Glomerular visceral epithelial cell (primary cell): ENCODE measurements around the gene CA4.
"Not testable (repeated sequence)": the region's sequence is repeated elsewhere in the genome, so short reads cannot be mapped to it uniquely, and the experiment has no call there.

Source experiments
- DNase-seq: peaks from one replicate; pipeline ENCODE4 v3.0.0-alpha.2; 2016; ENCODE audit errors: extremely low spot score

The CA4 gene

GRCh38 chr17:60149691-60150582, at the start of gene CA4:
CA4 (plus strand) TSS chr17:60149973; CDS start chr17:60150035, 62 bp downstream.
- no peak for DNase-seq

GRCh38 chr17:60100577-60100976, 49.2 kb upstream of the CA4 start:
- not testable (repeated sequence) for DNase-seq

GRCh38 chr17:60102015-60102631, 47.6 kb upstream of the CA4 start:
- DNase-seq, result not testable (repeated sequence)

- peak; percentile 49 for DNase-seq
Observed at GRCh38 chr17:60102632-60103096, 47.1 kb upstream of the CA4 start.

- no peak for DNase-seq
Observed at GRCh38 chr17:60103957-60104356, 45.8 kb upstream of the CA4 start.

- peak; percentile 73 for DNase-seq
Observed at GRCh38 chr17:60106340-60107059, 43.3 kb upstream of the CA4 start.

- DNase-seq, result no peak
Observed at GRCh38 chr17:60107526-60108257, 42.1 kb upstream of the CA4 start.

GRCh38 chr17:60108309-60108708, 41.5 kb upstream of the CA4 start:
- DNase-seq, result not testable (repeated sequence)

- DNase-seq, result no peak
Observed at GRCh38 chr17:60108712-60109111, 41.1 kb upstream of the CA4 start.

GRCh38 chr17:60109161-60109560, 40.6 kb upstream of the CA4 start:
- DNase-seq, result no peak

GRCh38 chr17:60110586-60110985, 39.2 kb upstream of the CA4 start:
- DNase-seq, result no peak

- DNase-seq, result not testable (repeated sequence)
Observed at GRCh38 chr17:60111661-60112060, 38.1 kb upstream of the CA4 start.

GRCh38 chr17:60115364-60115763, 34.4 kb upstream of the CA4 start:
- DNase-seq, result not testable (repeated sequence)

GRCh38 chr17:60116196-60116595, 33.6 kb upstream of the CA4 start:
- DNase-seq, result not testable (repeated sequence)

- not testable (repeated sequence) for DNase-seq
Observed at GRCh38 chr17:60119162-60119561, 30.6 kb upstream of the CA4 start.

- not testable (repeated sequence) for DNase-seq
Observed at GRCh38 chr17:60119807-60120748, 29.7 kb upstream of the CA4 start.

- no peak for DNase-seq
Observed at GRCh38 chr17:60127068-60128064, 22.4 kb upstream of the CA4 start.

GRCh38 chr17:60128171-60128859, 21.5 kb upstream of the CA4 start:
- DNase-seq, result no peak

- no peak for DNase-seq
Observed at GRCh38 chr17:60129164-60129563, 20.6 kb upstream of the CA4 start.
